ENCODE data around the gene HPD. TPM values are rescaled to one million over a fixed set of nuclear protein-coding genes. Genes with fewer than 3 reads are reported as not detected.
A peak's percentile ranks its signal among the peaks of the same experiment; 100 is the strongest.
"Not testable (repeated sequence)": the region's sequence is repeated elsewhere in the genome, so short reads cannot be mapped to it uniquely, and the experiment has no call there.

HPD gene
- polyA plus RNA-seq, 10 donors, result 0.11 to 0.14 TPM; not detected in 8

- DNase-seq, result peak; percentile 81 to 92 (median 90)
Measured at GRCh38 chr12:121799842-121800693, 58.6 kb downstream of the HPD start.

GRCh38 chr12:121799156-121799841, 59.4 kb downstream of the HPD start:
- DNase-seq, result peak; percentile 83 to 90 (median 86)

- DNase-seq, result no peak
Measured at GRCh38 chr12:121798787-121799155, 59.9 kb downstream of the HPD start.

GRCh38 chr12:121797937-121798786, 60.5 kb downstream of the HPD start:
- DNase-seq, result peak in 2 of 3 donors; percentile 79 to 82

GRCh38 chr12:121796855-121797751, 61.6 kb downstream of the HPD start:
- peak in 2 of 3 donors; percentile 68 to 80 for DNase-seq

- DNase-seq, result peak in 2 of 3 donors; percentile 93 to 95
Measured at GRCh38 chr12:121795034-121795968, 63.4 kb downstream of the HPD start.

GRCh38 chr12:121794534-121795033, 64.1 kb downstream of the HPD start:
- DNase-seq, result no peak

GRCh38 chr12:121793838-121794533, 64.7 kb downstream of the HPD start:
- peak; percentile 89 to 96 (median 91) for DNase-seq

- DNase-seq, result peak in 1 of 3 donors; percentile 37
Measured at GRCh38 chr12:121793440-121793837, 65.2 kb downstream of the HPD start, which contains the start of gene RHOF. Gene RHOF, minus strand, starts transcription at chr12:121793688. Its CDS starts 55 bp downstream, at chr12:121793633.

- peak in 1 of 3 donors; percentile 37 for DNase-seq
Measured at GRCh38 chr12:121792607-121793439, 65.8 kb downstream of the HPD start.

GRCh38 chr12:121791671-121792551, 66.7 kb downstream of the HPD start:
- DNase-seq, result no peak

- not testable (repeated sequence) for DNase-seq
Measured at GRCh38 chr12:121790785-121791184, 67.9 kb downstream of the HPD start.

GRCh38 chr12:121789800-121790728, 68.6 kb downstream of the HPD start:
- peak in 1 of 3 donors; percentile 61 for DNase-seq

Measured in muscle of back (tissue), 11 donors.